Measurements from ENCODE around the gene DDAH1. TPM values are rescaled to one million over a fixed set of nuclear protein-coding genes. Genes with fewer than 3 reads are reported as not detected.
"Not testable (repeated sequence)": the region's sequence is repeated elsewhere in the genome, so short reads cannot be mapped to it uniquely, and the experiment has no call there.

Gene DDAH1
- 50.0 TPM for polyA plus RNA-seq (ENCODE audit: insufficient read length)

GRCh38 chr1:85465099-85465785 is at the start of gene DDAH1:
Gene DDAH1 (minus strand): TSS chr1:85465159. CDS start chr1:85465045, 114 bp downstream.
- DNase-seq, result peak; percentile 66

GRCh38 chr1:85513998-85514397 is 49.0 kb upstream of the DDAH1 start:
- not testable (repeated sequence) for DNase-seq

GRCh38 chr1:85504417-85504816 is 39.5 kb upstream of the DDAH1 start:
- no peak for DNase-seq

GRCh38 chr1:85502625-85503083 is 37.7 kb upstream of the DDAH1 start:
- peak; percentile 57 for DNase-seq

GRCh38 chr1:85502171-85502570 is 37.2 kb upstream of the DDAH1 start:
- DNase-seq, result no peak

- no peak for DNase-seq
Measured at GRCh38 chr1:85501355-85501898, 36.5 kb upstream of the DDAH1 start.

GRCh38 chr1:85496941-85497582 is 32.1 kb upstream of the DDAH1 start:
- no peak for DNase-seq

- DNase-seq, result no peak
Measured at GRCh38 chr1:85495556-85495955, 30.6 kb upstream of the DDAH1 start.

GRCh38 chr1:85494904-85495266 is 29.9 kb upstream of the DDAH1 start:
- DNase-seq, result no peak

- no peak for DNase-seq
Measured at GRCh38 chr1:85494074-85494903, 29.3 kb upstream of the DDAH1 start.

- DNase-seq, result no peak
Measured at GRCh38 chr1:85490270-85490985, 25.5 kb upstream of the DDAH1 start.

- no peak for DNase-seq
Measured at GRCh38 chr1:85488126-85488525, 23.2 kb upstream of the DDAH1 start.

GRCh38 chr1:85485516-85485915 is 20.6 kb upstream of the DDAH1 start:
- no peak for DNase-seq

- DNase-seq, result no peak
Measured at GRCh38 chr1:85484716-85485115, 19.8 kb upstream of the DDAH1 start.

GRCh38 chr1:85484264-85484663 is 19.3 kb upstream of the DDAH1 start:
- no peak for DNase-seq

GRCh38 chr1:85481688-85482087 is 16.7 kb upstream of the DDAH1 start:
- no peak for DNase-seq

- DNase-seq, result no peak
Measured at GRCh38 chr1:85480566-85480965, 15.6 kb upstream of the DDAH1 start.

- no peak for DNase-seq
Measured at GRCh38 chr1:85479491-85479890, 14.5 kb upstream of the DDAH1 start.

- DNase-seq, result no peak
Measured at GRCh38 chr1:85478366-85478765, 13.4 kb upstream of the DDAH1 start.

GRCh38 chr1:85475055-85475454 is 10.1 kb upstream of the DDAH1 start:
- DNase-seq, result no peak

- no peak for DNase-seq
Measured at GRCh38 chr1:85473390-85473789, 8.4 kb upstream of the DDAH1 start.

GRCh38 chr1:85471558-85471957 is 6.6 kb upstream of the DDAH1 start:
- no peak for DNase-seq
